DND-41 (cell line): Measurements from ENCODE around the gene TENT5C.
A peak's percentile ranks its signal among the peaks of the same experiment; 100 is the strongest.

Experiments
- ATAC-seq: fragments of 200-7000 bp; cut with Tn5 transposase; 3 replicates; pipeline ENCODE4 v1.9.1; 2021; ENCODE audit warnings: low read depth; ENCODE audit not compliant: insufficient read depth
- DNase-seq: peaks from one replicate; pipeline ENCODE4 v3.0.0-alpha.2; 2020
- H2AFZ ChIP-seq: 2 replicates; pipeline ENCODE4 v1.6.0; 2012; ENCODE audit warnings: low read depth, low read length
- H3K27ac ChIP-seq: 2 replicates; pipeline ENCODE4 v1.5.1; 2012; ENCODE audit warnings: low read length, inconsistent platforms
- H3K27me3 ChIP-seq: fragments of 200-600 bp; sonication (generic); 2 replicates; pipeline ENCODE4 v1.6.0; 2012; ENCODE audit warnings: low read length, mild to moderate bottlenecking, inconsistent platforms; ENCODE audit not compliant: insufficient read depth, poor library complexity
- H3K36me3 ChIP-seq: 2 replicates; pipeline ENCODE4 v1.5.1; 2012; ENCODE audit warnings: low read length, inconsistent platforms; ENCODE audit not compliant: insufficient read depth
- H3K4me1 ChIP-seq: 2 replicates; pipeline ENCODE4 v1.5.1; 2012; ENCODE audit warnings: mild to moderate bottlenecking, low read length; ENCODE audit not compliant: insufficient read depth
- H3K4me2 ChIP-seq: 2 replicates; pipeline ENCODE4 v1.6.0; 2012; ENCODE audit warnings: mild to moderate bottlenecking, moderate library complexity, low read length, inconsistent platforms; ENCODE audit not compliant: insufficient read depth
- H3K4me3 ChIP-seq, 2 experiments: fragments of 200-600 bp in 1 of 2; shearing (Covaris generic) in 1 of 2; 2 replicates each; pipeline ENCODE4 v1.5.1; 2012 to 2016; ENCODE audit warnings: inconsistent platforms in 2 of 2, low read length in 2 of 2, mild to moderate bottlenecking in 2 of 2, low read depth in 1 of 2, moderate library complexity in 1 of 2
- H3K79me2 ChIP-seq: 2 replicates; pipeline ENCODE4 v1.6.0; 2012; ENCODE audit warnings: low read length, inconsistent platforms; ENCODE audit not compliant: insufficient read depth
- H3K9ac ChIP-seq: 2 replicates; pipeline ENCODE4 v1.6.0; 2012; ENCODE audit warnings: low read depth, mild to moderate bottlenecking, inconsistent platforms, low read length, moderate library complexity
- H3K9me3 ChIP-seq: 2 replicates; pipeline ENCODE4 v1.5.1; 2012; ENCODE audit warnings: low read length, moderate library complexity, mild to moderate bottlenecking, inconsistent platforms; ENCODE audit not compliant: insufficient read depth, severe bottlenecking
- H4K20me1 ChIP-seq: 2 replicates; pipeline ENCODE4 v1.6.0; 2012; ENCODE audit warnings: low read length; ENCODE audit not compliant: insufficient read depth
- CTCF ChIP-seq: IDR thresholded peaks from 2 replicates; pipeline ENCODE4 v1.5.1; 2012; ENCODE audit warnings: borderline replicate concordance, low read length, moderate library complexity, mild to moderate bottlenecking; ENCODE audit not compliant: poor library complexity, severe bottlenecking; ENCODE audit errors: extremely low read depth
- EZH2 ChIP-seq: IDR thresholded peaks from 3 replicates; pipeline ENCODE4 v1.6.1; 2012; ENCODE audit warnings: borderline replicate concordance, low read depth, mild to moderate bottlenecking, moderate library complexity, low read length, inconsistent platforms; ENCODE audit not compliant: severe bottlenecking

TENT5C gene

GRCh38 chr1:117567435-117567834 lies 38.4 kb upstream of the TENT5C start:
- Histone ChIP-seq H3K36me3 (no peaks in the 10 kb centered on the region), H3K4me2 (no peak overlapping the region), H3K9me3 (no peaks in the 10 kb centered on the region), H3K4me3 (no peak overlapping the region), H3K27me3 (no peaks in the 10 kb centered on the region), H4K20me1 (no peaks in the 10 kb centered on the region), H3K4me1 (no peaks in the 10 kb centered on the region), H2AFZ (no peak overlapping the region), H3K79me2 (no peaks in the 10 kb centered on the region), H3K27ac (no peak overlapping the region), H3K9ac (no peak overlapping the region)
- ATAC-seq, result no peak
- peak; percentile 2 for DNase-seq
- TF ChIP-seq EZH2 (no peak), CTCF (no peak)

DNA sequence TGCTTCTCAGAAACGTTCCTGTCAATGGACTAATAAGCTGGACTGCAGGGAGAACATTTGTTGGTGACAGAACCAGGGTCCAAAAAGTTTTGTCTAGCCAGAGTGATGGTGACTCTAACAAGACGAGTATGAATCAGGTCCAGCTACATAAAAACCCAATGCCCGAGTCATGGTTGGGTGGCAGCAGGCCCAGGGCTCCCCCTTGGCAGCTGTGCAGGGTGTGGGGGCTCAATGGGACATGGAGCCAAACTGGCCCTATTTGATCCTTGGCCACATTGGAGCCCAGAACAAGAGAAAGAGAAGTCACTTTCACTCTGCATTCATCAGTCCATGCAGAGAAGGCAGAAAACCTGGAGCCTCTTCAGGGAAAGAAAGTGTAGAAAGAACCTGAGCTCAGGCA lies 37.9 kb upstream of the TENT5C start:
- no peak overlapping the region for H3K27ac ChIP-seq
- H3K79me2 ChIP-seq, result no peaks in the 10 kb centered on the region
- TF ChIP-seq CTCF (no peak), EZH2 (no peak)
- H4K20me1 ChIP-seq, result no peaks in the 10 kb centered on the region
- DNase-seq, result no peak
- H3K4me3 ChIP-seq, result no peak overlapping the region
- no peak overlapping the region for H2AFZ ChIP-seq
- H3K4me1 ChIP-seq, result no peaks in the 10 kb centered on the region
- H3K9ac ChIP-seq, result no peak overlapping the region
- no peak overlapping the region for H3K4me2 ChIP-seq
- no peaks in the 10 kb centered on the region for H3K9me3 ChIP-seq
- no peaks in the 10 kb centered on the region for H3K36me3 ChIP-seq
- no peak for ATAC-seq
- no peaks in the 10 kb centered on the region for H3K27me3 ChIP-seq

- no peaks in the 10 kb centered on the region for H3K27me3 ChIP-seq
- H4K20me1 ChIP-seq, result no peaks in the 10 kb centered on the region
- ATAC-seq, result no peak
- H3K9me3 ChIP-seq, result no peaks in the 10 kb centered on the region
- no peak overlapping the region for H3K4me3 ChIP-seq
- H3K4me2 ChIP-seq, result no peak overlapping the region
- H3K4me1 ChIP-seq, result no peaks in the 10 kb centered on the region
- TF ChIP-seq CTCF (peak; percentile 7), EZH2 (no peak)
- no peak overlapping the region for H3K27ac ChIP-seq
- no peak overlapping the region for H3K9ac ChIP-seq
- DNase-seq, result no peak
- no peaks in the 10 kb centered on the region for H3K36me3 ChIP-seq
- no peaks in the 10 kb centered on the region for H3K79me2 ChIP-seq
- H2AFZ ChIP-seq, result no peak overlapping the region
These were observed 36.8 kb upstream of the TENT5C start for GRCh38 chr1:117568999-117569398.

DNA sequence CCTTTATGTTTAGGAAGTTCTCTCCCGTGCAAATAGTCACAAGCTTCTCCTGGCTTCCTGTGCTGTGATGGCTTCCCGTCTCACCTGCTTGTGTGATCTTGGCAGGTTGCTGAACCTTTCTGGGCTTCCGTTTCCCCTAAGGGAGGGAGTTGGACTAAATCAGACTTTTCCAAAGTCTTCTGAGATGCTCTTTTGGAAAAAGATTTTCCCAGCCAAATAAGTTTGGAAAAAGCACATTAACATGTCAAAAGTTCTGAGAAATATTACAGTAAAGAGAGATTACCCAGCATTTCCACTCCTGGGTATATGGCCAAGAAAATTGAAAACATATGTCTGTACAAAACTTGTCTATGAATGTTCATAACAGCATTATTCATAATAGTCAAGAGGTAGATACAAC lies 36.0 kb upstream of the TENT5C start:
- Histone ChIP-seq H3K36me3 (no peaks in the 10 kb centered on the region), H3K27me3 (no peaks in the 10 kb centered on the region), H3K4me1 (no peaks in the 10 kb centered on the region), H3K4me2 (no peak overlapping the region), H3K9ac (no peak overlapping the region), H3K79me2 (no peaks in the 10 kb centered on the region), H4K20me1 (no peaks in the 10 kb centered on the region), H3K27ac (no peak overlapping the region), H3K4me3 (no peak overlapping the region), H2AFZ (no peak overlapping the region), H3K9me3 (no peaks in the 10 kb centered on the region)
- ATAC-seq (no peak), DNase-seq (no peak)
- no peak for TF ChIP-seq CTCF
- TF ChIP-seq EZH2, result no peak
